ENCODE measurements around the gene CACNA1C.

Gene CACNA1C

DNA sequence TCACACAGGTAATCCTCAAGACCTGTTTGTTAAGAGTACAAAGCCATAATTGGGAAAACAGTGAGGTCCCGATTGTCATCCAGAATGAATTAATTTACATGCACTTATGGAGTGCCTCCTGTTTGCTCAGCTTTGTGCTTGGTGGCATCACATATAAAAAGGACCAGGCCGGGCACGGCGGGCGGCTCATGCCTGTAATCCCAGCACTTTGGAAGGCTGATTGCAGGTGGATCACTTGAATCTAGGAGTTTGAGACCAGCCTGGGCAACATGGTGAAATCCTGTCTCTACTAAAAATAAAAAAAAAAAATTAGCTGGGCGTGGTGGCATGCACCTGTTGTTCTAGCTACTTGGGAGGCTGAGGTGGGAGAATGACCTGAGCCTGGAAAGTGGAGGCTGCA, 247.4 kb downstream of the CACNA1C start:
- in situ Hi-C loops (cut with HindIII; ENCODE audit: low pct_unique_long_range_greater_than_20kb, low sequenced_read_pairs), result no loop called here

DNA sequence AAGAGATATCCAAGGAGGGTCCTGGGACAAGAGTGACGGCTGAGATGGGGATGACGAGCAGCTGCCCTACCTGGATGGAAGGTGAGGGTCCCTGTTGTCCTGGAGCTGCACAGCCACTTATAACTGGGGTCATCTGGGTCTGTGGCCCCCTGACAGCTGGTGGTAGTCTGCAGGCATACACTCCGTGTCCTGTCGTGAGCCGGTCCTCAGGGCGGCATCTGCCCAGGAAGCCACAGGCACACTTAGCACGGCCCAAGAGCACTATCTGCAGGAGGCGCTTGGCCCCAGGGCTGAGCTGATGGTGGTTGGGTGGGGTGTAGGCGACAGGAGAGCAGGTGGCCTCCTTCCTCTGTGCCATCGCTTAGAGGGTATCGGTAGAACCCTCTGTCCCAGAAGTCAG, 248.1 kb downstream of the CACNA1C start:
- in situ Hi-C loops (cut with HindIII; ENCODE audit: low pct_unique_long_range_greater_than_20kb, low sequenced_read_pairs), result no loop called here
- DNase-seq (ENCODE audit: low read depth in 1 of 2, low spot score in 1 of 2), result no peak
- no peak for TF ChIP-seq JUND (IDR thresholded peaks at IDR 0.05; ENCODE audit: low read depth)

More for the DNA sequence above, 247.4 kb downstream of the CACNA1C start:
- no peak for TF ChIP-seq JUND (IDR thresholded peaks at IDR 0.05; ENCODE audit: low read depth)
- DNase-seq (ENCODE audit: low read depth in 1 of 2, low spot score in 1 of 2), result no peak

DNA sequence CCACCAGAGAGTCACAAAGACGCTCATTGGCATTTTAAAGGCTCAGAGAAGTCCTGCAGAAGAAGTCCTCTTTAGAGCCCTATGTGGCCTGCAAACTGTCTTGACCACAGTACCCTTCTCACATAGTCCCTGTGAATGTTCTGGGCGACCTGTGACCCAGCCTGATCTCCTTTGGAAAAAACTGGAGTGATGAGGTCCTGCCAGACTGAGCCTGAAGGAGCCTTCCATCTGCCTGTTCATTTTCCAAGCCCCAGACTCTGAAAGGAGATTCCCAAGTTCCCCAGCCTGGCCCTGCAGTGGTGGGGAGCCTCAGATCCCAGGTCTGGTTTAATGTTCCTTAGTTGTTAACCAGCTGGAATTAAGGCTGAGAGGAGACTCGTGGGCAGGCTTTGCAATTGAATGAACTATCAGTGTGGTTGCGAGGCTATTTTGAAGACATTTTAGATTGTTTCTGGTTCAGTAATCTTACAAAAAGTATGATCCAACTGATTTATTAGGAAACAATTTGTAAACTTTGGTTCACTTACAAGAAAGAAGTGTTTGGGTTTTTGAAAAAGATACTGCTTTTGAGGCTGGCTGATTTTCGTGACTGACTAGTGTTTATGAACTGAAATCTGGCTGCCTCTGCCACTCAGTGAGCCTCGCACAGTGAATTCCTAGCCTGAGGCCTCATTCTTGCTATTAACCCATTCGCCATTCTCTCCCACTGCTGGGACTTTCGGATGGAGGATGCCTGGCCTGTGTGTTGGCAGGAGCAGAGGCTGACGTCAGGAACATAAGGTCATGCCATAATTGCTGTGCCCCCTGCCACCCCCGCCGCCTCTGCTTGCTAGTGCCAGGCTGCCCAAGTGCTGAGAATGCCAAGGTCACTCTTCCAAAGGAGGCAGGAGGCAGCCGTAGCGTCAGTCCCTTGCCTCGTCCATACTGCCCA, 249.0 kb downstream of the CACNA1C start:
- DNase-seq (ENCODE audit: low read depth in 1 of 2, low spot score in 1 of 2), result no peak
- in situ Hi-C loops (cut with HindIII; ENCODE audit: low pct_unique_long_range_greater_than_20kb, low sequenced_read_pairs), result no loop called here
- TF ChIP-seq JUND (IDR thresholded peaks at IDR 0.05; ENCODE audit: low read depth), result no peak

DNA sequence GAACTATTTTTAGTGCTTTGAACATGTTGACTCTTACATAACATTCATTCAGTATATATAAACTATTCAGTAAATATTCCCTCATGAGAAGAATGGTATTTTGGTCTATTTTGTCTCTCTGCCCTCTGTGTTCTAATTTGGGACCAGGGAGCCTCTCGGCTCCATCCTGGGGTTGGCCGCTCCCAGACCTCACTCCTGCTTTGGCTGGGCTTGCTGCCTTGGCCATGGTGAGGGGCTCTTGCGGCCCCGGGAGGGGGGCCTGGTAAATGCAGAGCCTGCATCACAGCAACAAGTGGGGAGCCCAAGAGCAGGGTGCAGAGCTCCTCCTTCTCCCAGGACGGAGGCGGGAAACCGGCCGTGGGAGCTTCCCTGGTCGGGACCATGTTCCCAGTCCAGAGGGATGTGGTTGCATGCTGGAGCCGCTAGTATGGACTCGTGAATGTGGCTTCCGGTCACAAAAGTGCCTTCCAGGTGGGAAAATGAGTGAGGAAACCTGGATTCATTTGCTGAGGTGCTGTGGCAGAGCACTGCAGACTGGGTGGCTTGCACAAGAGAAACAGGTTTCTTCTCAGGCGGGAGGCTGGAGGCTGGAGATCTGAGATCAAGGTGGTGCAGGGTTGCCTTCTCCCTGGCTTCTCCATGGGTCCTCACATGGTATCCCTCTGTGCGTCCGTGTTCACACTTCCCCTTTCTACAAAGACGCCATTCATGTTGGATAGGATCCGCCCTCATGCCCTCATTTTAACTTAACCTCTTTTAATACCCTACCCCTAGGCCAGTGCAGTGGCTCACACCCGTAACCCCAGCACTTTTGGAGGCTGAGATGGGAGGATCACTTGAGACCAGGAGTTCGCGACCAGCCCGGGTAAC, 250.2 kb downstream of the CACNA1C start:
- no peak for TF ChIP-seq JUND (IDR thresholded peaks at IDR 0.05; ENCODE audit: low read depth)
- in situ Hi-C loops (cut with HindIII; ENCODE audit: low pct_unique_long_range_greater_than_20kb, low sequenced_read_pairs), result no loop called here
- DNase-seq (ENCODE audit: low read depth in 1 of 2, low spot score in 1 of 2), result no peak

DNA sequence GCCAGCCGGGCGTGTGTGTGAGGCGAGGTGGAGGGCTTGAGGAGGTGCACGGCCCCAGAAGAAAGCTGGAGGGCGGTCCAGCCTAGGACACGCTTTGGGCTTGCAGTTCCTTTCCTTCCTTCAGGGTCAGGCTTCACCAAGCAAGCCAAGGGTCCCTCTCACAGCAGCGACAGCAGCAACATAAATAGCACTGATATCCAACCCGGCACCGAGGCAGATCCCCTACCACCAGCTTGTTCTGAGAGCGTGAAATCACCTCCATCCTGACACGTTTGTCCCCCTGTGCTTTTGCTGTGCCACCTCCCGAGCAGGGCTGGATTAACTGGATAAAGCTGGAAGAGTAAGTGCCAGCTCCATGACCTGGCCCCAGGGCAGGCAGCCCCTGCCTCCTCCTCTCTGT, 251.4 kb downstream of the CACNA1C start:
- TF ChIP-seq JUND (IDR thresholded peaks at IDR 0.05; ENCODE audit: low read depth), result no peak
- in situ Hi-C loops (cut with HindIII; ENCODE audit: low pct_unique_long_range_greater_than_20kb, low sequenced_read_pairs), result no loop called here
- no peak for DNase-seq (ENCODE audit: low read depth in 1 of 2, low spot score in 1 of 2)

GRCh38 chr12:2306012-2306411, 253.2 kb downstream of the CACNA1C start:
- in situ Hi-C loops (cut with HindIII; ENCODE audit: low pct_unique_long_range_greater_than_20kb, low sequenced_read_pairs), result no loop called here
- DNase-seq (ENCODE audit: low read depth in 1 of 2, low spot score in 1 of 2), result no peak
- TF ChIP-seq JUND (IDR thresholded peaks at IDR 0.05; ENCODE audit: low read depth), result no peak

- TF ChIP-seq JUND (IDR thresholded peaks at IDR 0.05; ENCODE audit: low read depth), result no peak
- no peak for DNase-seq (ENCODE audit: low read depth in 1 of 2, low spot score in 1 of 2)
- in situ Hi-C loops (cut with HindIII; ENCODE audit: low pct_unique_long_range_greater_than_20kb, low sequenced_read_pairs), result no loop called here
These were observed 253.9 kb downstream of the CACNA1C start for GRCh38 chr12:2306735-2307134.

- in situ Hi-C loops (cut with HindIII; ENCODE audit: low pct_unique_long_range_greater_than_20kb, low sequenced_read_pairs), result no loop called here
- TF ChIP-seq JUND (IDR thresholded peaks at IDR 0.05; ENCODE audit: low read depth), result no peak
- no peak for DNase-seq (ENCODE audit: low read depth in 1 of 2, low spot score in 1 of 2)
These were observed 254.8 kb downstream of the CACNA1C start for GRCh38 chr12:2307550-2307949.

DNA sequence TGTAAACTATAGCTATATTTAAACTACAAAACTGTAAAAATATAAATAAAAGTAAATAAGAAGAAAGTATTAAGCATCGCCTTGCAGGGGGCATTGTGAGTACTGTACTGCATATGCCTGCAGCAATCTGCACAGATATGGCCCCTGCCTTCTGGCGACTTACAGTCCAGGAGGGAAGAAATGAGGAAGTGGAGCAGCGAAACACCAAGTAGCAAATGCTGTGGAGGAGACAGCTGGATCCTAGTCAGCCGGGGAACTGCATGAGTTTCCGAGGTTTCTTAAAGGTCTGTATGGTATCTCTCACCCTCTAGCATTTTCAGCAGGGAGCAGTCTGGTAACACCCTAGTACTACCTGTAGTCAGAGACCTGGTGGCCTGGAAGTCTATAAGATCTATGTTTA, 256.9 kb downstream of the CACNA1C start:
- TF ChIP-seq JUND (IDR thresholded peaks at IDR 0.05; ENCODE audit: low read depth), result no peak
- no peak for DNase-seq (ENCODE audit: low read depth in 1 of 2, low spot score in 1 of 2)
- in situ Hi-C loops (cut with HindIII; ENCODE audit: low pct_unique_long_range_greater_than_20kb, low sequenced_read_pairs), result no loop called here

- in situ Hi-C loops (cut with HindIII; ENCODE audit: low pct_unique_long_range_greater_than_20kb, low sequenced_read_pairs), result no loop called here
- DNase-seq (ENCODE audit: low read depth in 1 of 2, low spot score in 1 of 2), result no peak
- TF ChIP-seq JUND (IDR thresholded peaks at IDR 0.05; ENCODE audit: low read depth), result no peak
These were observed 258.4 kb downstream of the CACNA1C start for GRCh38 chr12:2311020-2311778.

DNA sequence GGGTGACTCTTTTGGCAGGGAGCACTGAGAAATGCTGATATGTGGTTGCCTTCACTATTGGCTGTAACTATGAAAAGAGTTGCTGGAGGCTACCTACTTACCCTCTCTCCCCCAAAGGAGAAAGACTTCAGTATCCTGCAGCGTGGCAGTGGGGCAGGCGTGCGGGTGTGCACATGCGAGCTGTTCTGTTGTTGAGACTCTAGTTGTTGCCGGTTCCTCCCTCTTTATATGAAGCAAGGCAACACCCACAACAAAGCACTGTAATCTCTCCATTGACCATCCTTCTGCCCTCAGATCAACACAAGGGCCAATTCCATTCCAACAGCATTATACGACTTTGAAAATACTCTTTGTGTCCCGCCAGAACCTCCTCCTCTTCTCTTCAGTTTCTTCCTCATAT, 259.4 kb downstream of the CACNA1C start:
- in situ Hi-C loops (cut with HindIII; ENCODE audit: low pct_unique_long_range_greater_than_20kb, low sequenced_read_pairs), result no loop called here
- TF ChIP-seq JUND (IDR thresholded peaks at IDR 0.05; ENCODE audit: low read depth), result no peak
- DNase-seq (ENCODE audit: low read depth in 1 of 2, low spot score in 1 of 2), result no peak

- no peak for DNase-seq (ENCODE audit: low read depth in 1 of 2, low spot score in 1 of 2)
- TF ChIP-seq JUND (IDR thresholded peaks at IDR 0.05; ENCODE audit: low read depth), result no peak
- in situ Hi-C loops (cut with HindIII; ENCODE audit: low pct_unique_long_range_greater_than_20kb, low sequenced_read_pairs), result no loop called here
These were observed 260.0 kb downstream of the CACNA1C start for GRCh38 chr12:2312770-2313169.
